ENCODE measurements around the gene CAMTA1.
"Not testable (repeated sequence)": the region's sequence is repeated elsewhere in the genome, so short reads cannot be mapped to it uniquely, and the experiment has no call there.

The CAMTA1 gene

DNA sequence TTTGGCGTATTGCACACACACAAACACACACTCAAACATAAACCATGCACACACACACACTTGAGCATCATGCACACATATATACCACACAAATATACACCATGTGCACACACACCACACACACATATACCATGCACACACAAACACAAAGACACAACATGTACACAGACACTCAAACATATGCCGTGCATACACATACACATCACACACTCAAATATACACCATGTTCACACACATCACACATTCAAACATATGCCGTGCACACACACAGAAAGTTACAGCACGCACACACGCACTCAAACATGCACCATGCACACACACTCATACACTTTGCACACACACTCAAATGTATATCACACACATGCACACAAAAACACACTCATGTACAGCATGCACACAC, 361.5 kb downstream of the CAMTA1 start (continued):
- TF ChIP-seq ZBTB17 (tag by site-specific recombination; IDR thresholded peaks at IDR 0.05) (no peak), ZNF549 (tag by site-specific recombination; IDR thresholded peaks at IDR 0.05) (no peak)

GRCh38 chr1:7147581-7148282, 362.5 kb downstream of the CAMTA1 start:
- POLR2A ChIA-PET: not testable (repeated sequence)

DNA sequence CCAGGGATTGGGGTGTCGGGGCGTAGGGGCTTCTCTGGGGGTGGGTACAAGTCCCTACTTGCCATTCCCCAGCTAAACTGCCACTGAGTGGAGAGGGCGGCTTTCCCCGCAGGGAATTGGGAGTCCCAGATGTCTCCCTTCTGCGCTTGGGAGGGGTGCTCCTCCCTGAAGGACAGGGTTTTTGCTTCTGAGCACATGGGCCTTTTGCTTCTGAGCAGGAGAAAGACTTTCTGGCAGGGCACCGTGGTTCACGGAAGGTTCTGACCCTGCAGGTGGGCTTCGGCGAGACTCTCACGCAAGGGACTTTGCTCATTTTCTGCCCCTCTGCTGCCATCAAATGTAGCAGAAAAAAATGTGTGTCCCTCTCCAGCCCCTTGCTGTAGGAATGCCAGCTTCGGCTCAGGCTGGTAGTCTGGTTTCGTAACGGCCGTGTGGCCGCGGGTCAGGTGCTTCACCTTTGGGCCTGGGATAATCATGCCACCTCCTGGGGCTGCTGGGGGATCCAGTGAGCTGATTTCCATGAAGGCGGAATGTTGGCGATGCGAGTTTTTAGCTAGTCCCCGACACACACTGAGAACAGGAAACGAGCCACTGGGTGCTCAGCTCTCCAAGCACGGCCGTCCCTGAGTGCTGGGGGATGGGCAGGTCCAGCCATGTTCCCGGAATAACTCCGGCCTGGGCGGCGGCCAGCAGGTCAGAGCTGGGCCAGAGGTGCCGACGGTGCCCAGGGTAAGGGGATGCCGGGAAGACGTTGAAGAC, 364.0 kb downstream of the CAMTA1 start:
- Histone ChIP-seq H3K4me3 (ENCODE audit: low read depth, low read length) (no peak overlapping the region), H3K4me1 (ENCODE audit: control insufficient read depth, insufficient read depth, low read length) (no peaks in the 10 kb centered on the region), H3K36me3 (ENCODE audit: control insufficient read depth in 2 of 2, insufficient read depth in 1 of 2, low read length in 2 of 2) (no peaks in the 10 kb centered on the region), H3K9me3 (ENCODE audit: control insufficient read depth, insufficient read depth, low read depth, low read length) (no peaks in the 10 kb centered on the region), H3K27ac (ENCODE audit: extremely low read depth, low read depth, low read length) (no peak overlapping the region)
- POLR2A ChIA-PET: interaction anchor here (0.5 kb wide), 1 partner anchor 8 kb away, joined by 6 read pairs; no protein-coding TSS in a partner anchor
- CTCF ChIA-PET: interaction anchor here (0.6 kb wide), 1 partner anchor 126 kb away, joined by 3 read pairs; no protein-coding TSS in a partner anchor
- no peak for TF ChIP-seq PRDM2 (tag by site-specific recombination; IDR thresholded peaks at IDR 0.05; ENCODE audit: borderline replicate concordance)
- no peak for TF ChIP-seq ZNF132 (tag by site-specific recombination; IDR thresholded peaks at IDR 0.05; ENCODE audit: borderline replicate concordance)
- TF ChIP-seq ZNF677 (tag by site-specific recombination; IDR thresholded peaks at IDR 0.05): no peak
- no peak for TF ChIP-seq AEBP2 (tag by site-specific recombination; IDR thresholded peaks at IDR 0.05; ENCODE audit: borderline replicate concordance)
- TF ChIP-seq ZFP37 (tag by site-specific recombination; IDR thresholded peaks at IDR 0.05): no peak
- no peak for TF ChIP-seq IKZF3 (tag by site-specific recombination; IDR thresholded peaks at IDR 0.05)
- TF ChIP-seq, protein P1, sequence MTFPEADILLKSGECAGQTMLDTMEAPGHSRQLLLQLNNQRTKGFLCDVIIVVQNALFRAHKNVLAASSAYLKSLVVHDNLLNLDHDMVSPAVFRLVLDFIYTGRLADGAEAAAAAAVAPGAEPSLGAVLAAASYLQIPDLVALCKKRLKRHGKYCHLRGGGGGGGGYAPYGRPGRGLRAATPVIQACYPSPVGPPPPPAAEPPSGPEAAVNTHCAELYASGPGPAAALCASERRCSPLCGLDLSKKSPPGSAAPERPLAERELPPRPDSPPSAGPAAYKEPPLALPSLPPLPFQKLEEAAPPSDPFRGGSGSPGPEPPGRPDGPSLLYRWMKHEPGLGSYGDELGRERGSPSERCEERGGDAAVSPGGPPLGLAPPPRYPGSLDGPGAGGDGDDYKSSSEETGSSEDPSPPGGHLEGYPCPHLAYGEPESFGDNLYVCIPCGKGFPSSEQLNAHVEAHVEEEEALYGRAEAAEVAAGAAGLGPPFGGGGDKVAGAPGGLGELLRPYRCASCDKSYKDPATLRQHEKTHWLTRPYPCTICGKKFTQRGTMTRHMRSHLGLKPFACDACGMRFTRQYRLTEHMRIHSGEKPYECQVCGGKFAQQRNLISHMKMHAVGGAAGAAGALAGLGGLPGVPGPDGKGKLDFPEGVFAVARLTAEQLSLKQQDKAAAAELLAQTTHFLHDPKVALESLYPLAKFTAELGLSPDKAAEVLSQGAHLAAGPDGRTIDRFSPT (tag by site-specific recombination; IDR thresholded peaks at IDR 0.05): no peak
- no peak for TF ChIP-seq OVOL3 (tag by site-specific recombination; IDR thresholded peaks at IDR 0.05)
- TF ChIP-seq ZNF521 (tag by site-specific recombination; IDR thresholded peaks at IDR 0.05): no peak
- no peak for TF ChIP-seq ZNF350 (tag by site-specific recombination; IDR thresholded peaks at IDR 0.05)
- no peak for TF ChIP-seq ZNF626 (tag by site-specific recombination; IDR thresholded peaks at IDR 0.05)
- TF ChIP-seq ZBTB8A (tag by site-specific recombination; IDR thresholded peaks at IDR 0.05): no peak
- no peak for TF ChIP-seq KLF17 (tag by site-specific recombination; IDR thresholded peaks at IDR 0.05)
- TF ChIP-seq ZFP69B (tag by site-specific recombination; IDR thresholded peaks at IDR 0.05): no peak

More at GRCh38 chr1:7147581-7148282, 362.5 kb downstream of the CAMTA1 start:
- H3K9me3 ChIP-seq (ENCODE audit: control insufficient read depth, insufficient read depth, low read depth, low read length); H3K4me1 ChIP-seq (ENCODE audit: control insufficient read depth, insufficient read depth, low read length); H3K4me3 ChIP-seq (ENCODE audit: low read depth, low read length); H3K36me3 ChIP-seq (ENCODE audit: control insufficient read depth in 2 of 2, insufficient read depth in 1 of 2, low read length in 2 of 2); CTCF ChIA-PET; H3K27ac ChIP-seq (ENCODE audit: extremely low read depth, low read depth, low read length): not testable (repeated sequence)
- TF ChIP-seq ZNF146 (tag by site-specific recombination; IDR thresholded peaks at IDR 0.05): 0 out of 2 replicates have a peak, but pooled peaks have one; percentile 9
- peak; percentile 94 for TF ChIP-seq ZSCAN4 (tag by site-specific recombination; IDR thresholded peaks at IDR 0.05)
- TF ChIP-seq ZNF211 (tag by site-specific recombination; IDR thresholded peaks at IDR 0.05; ENCODE audit: low read depth): peak; percentile 94

Data from HEK293 (cell line).